IPS-15b (cell line): ENCODE measurements around the gene PRKX.
"Not testable (repeated sequence)": the region's sequence is repeated elsewhere in the genome, so short reads cannot be mapped to it uniquely, and the experiment has no call there.

Experiments used
- H3K27me3 ChIP-seq: one replicate; pipeline ENCODE4 v1.6.1; 2013; ENCODE audit warnings: low read length; ENCODE audit not compliant: control insufficient read depth, insufficient read depth
- H3K36me3 ChIP-seq: one replicate; pipeline ENCODE4 v1.6.1; 2013; ENCODE audit warnings: low read length; ENCODE audit not compliant: control insufficient read depth, insufficient read depth
- H3K4me1 ChIP-seq: one replicate; pipeline ENCODE4 v1.6.1; 2013; ENCODE audit warnings: mild to moderate bottlenecking, low read length; ENCODE audit not compliant: control insufficient read depth, insufficient read depth
- H3K4me3 ChIP-seq: one replicate; pipeline ENCODE4 v1.5.1; 2013; ENCODE audit warnings: low read depth, low read length
- H3K9ac ChIP-seq: one replicate; pipeline ENCODE4 v1.6.1; 2013; ENCODE audit warnings: low read depth, mild to moderate bottlenecking, low read length
- H3K9me3 ChIP-seq: one replicate; pipeline ENCODE4 v1.6.1; 2013; ENCODE audit warnings: mild to moderate bottlenecking, low read length; ENCODE audit not compliant: control insufficient read depth, insufficient read depth

PRKX gene

GRCh38 chrX:3732326-3733042 is 19.0 kb upstream of the PRKX start:
- not testable (repeated sequence) for H3K4me3 ChIP-seq, H3K9me3 ChIP-seq, H3K36me3 ChIP-seq, H3K27me3 ChIP-seq, H3K4me1 ChIP-seq, H3K9ac ChIP-seq

- Histone ChIP-seq H3K4me1 (no peaks in the 10 kb centered on the region), H3K9me3 (no peaks in the 10 kb centered on the region), H3K36me3 (no peaks in the 10 kb centered on the region), H3K4me3 (no peak overlapping the region), H3K27me3 (no peaks in the 10 kb centered on the region), H3K9ac (no peak overlapping the region)
Observed at GRCh38 chrX:3728454-3728853, 15.0 kb upstream of the PRKX start.

GRCh38 chrX:3723460-3723859 is 10.0 kb upstream of the PRKX start:
- H3K4me1 ChIP-seq, H3K9ac ChIP-seq: not testable (repeated sequence)

GRCh38 chrX:3717742-3718420 is 4.4 kb upstream of the PRKX start:
- Histone ChIP-seq H3K4me3 (no peak overlapping the region), H3K4me1 (peaks cover 2% of the 10 kb centered on the region), H3K9me3 (no peaks in the 10 kb centered on the region), H3K27me3 (peaks cover 6% of the 10 kb centered on the region), H3K36me3 (no peaks in the 10 kb centered on the region), H3K9ac (no peak overlapping the region)

More at GRCh38 chrX:3723460-3723859, 10.0 kb upstream of the PRKX start:
- not testable (repeated sequence) for H3K9me3 ChIP-seq, H3K27me3 ChIP-seq, H3K36me3 ChIP-seq, H3K4me3 ChIP-seq

- H3K4me1 ChIP-seq, result peaks cover 2% of the 10 kb centered on the region
- H3K9me3 ChIP-seq, result no peaks in the 10 kb centered on the region
- no peak overlapping the region for H3K4me3 ChIP-seq
- H3K36me3 ChIP-seq, result no peaks in the 10 kb centered on the region
- H3K9ac ChIP-seq, result no peak overlapping the region
- H3K27me3 ChIP-seq, result peaks cover 12% of the 10 kb centered on the region
Observed at GRCh38 chrX:3715921-3716320, 2.5 kb upstream of the PRKX start.

GRCh38 chrX:3714706-3715479 is 1.4 kb upstream of the PRKX start:
- H3K4me1 ChIP-seq, H3K36me3 ChIP-seq, H3K9me3 ChIP-seq: not testable (repeated sequence)
- Histone ChIP-seq H3K9ac (peak overlapping the region; percentile 47), H3K27me3 (peaks cover 12% of the 10 kb centered on the region), H3K4me3 (peak overlapping the region; percentile 64)

GRCh38 chrX:3713937-3714434 is 537 bp upstream of the PRKX start:
- no peak overlapping the region for H3K9ac ChIP-seq
- H3K36me3 ChIP-seq, result no peaks in the 10 kb centered on the region

GRCh38 chrX:3712870-3713224 is 602 bp downstream of the PRKX start:
- Histone ChIP-seq H3K9ac (peak overlapping the region; percentile 37), H3K9me3 (no peaks in the 10 kb centered on the region), H3K4me3 (peak overlapping the region; percentile 71), H3K4me1 (peaks cover 5% of the 10 kb centered on the region), H3K27me3 (peaks cover 12% of the 10 kb centered on the region), H3K36me3 (peaks cover 3% of the 10 kb centered on the region)

More at GRCh38 chrX:3713937-3714434, 537 bp upstream of the PRKX start:
- H3K4me3 ChIP-seq, result peak overlapping the region; percentile 64
- H3K9me3 ChIP-seq, result no peaks in the 10 kb centered on the region
- H3K4me1 ChIP-seq, result peaks cover 2% of the 10 kb centered on the region
- peaks cover 12% of the 10 kb centered on the region for H3K27me3 ChIP-seq

- peak overlapping the region; percentile 47 for H3K9ac ChIP-seq
- peaks cover 3% of the 10 kb centered on the region for H3K36me3 ChIP-seq
- peaks cover 11% of the 10 kb centered on the region for H3K27me3 ChIP-seq
- peaks cover 5% of the 10 kb centered on the region for H3K4me1 ChIP-seq
- peak overlapping the region; percentile 71 for H3K4me3 ChIP-seq
- no peaks in the 10 kb centered on the region for H3K9me3 ChIP-seq
Observed at GRCh38 chrX:3712051-3712869, 1.2 kb downstream of the PRKX start.

- peak overlapping the region; percentile 71 for H3K4me3 ChIP-seq
- peaks cover 3% of the 10 kb centered on the region for H3K36me3 ChIP-seq
- H3K9ac ChIP-seq, result no peak overlapping the region
Observed at GRCh38 chrX:3711331-3711917, 2.0 kb downstream of the PRKX start.

More at GRCh38 chrX:3711331-3711917, 2.0 kb downstream of the PRKX start:
- peaks cover 5% of the 10 kb centered on the region for H3K4me1 ChIP-seq
- H3K27me3 ChIP-seq, result peaks cover 10% of the 10 kb centered on the region
- no peaks in the 10 kb centered on the region for H3K9me3 ChIP-seq
